ENCODE measurements around the gene MCRIP1. TPM values are rescaled to one million over a fixed set of nuclear protein-coding genes. Genes with fewer than 3 reads are reported as not detected.

The MCRIP1 gene
- total RNA-seq, 2 experiments from 2014 or later: 55.1 to 56.5 TPM

- Mint-ChIP-seq H3K27me3 (peaks cover 36% of the 10 kb centered on the region), H3K9me3 (no peaks in the 10 kb centered on the region), H3K36me3 (ENCODE audit: low read depth) (no peaks in the 10 kb centered on the region), H3K4me3 (no peak overlapping the region), H3K27ac (no peak overlapping the region), H3K4me1 (ENCODE audit: low read depth) (no peaks in the 10 kb centered on the region)
- ChIA-PET POLR2A (interaction anchor here (0.9 kb wide), 1 partner anchor 48 kb away, joined by 3 read pairs; no protein-coding TSS in a partner anchor), CTCF (no interaction called here)
- TF ChIP-seq, protein P1, sequence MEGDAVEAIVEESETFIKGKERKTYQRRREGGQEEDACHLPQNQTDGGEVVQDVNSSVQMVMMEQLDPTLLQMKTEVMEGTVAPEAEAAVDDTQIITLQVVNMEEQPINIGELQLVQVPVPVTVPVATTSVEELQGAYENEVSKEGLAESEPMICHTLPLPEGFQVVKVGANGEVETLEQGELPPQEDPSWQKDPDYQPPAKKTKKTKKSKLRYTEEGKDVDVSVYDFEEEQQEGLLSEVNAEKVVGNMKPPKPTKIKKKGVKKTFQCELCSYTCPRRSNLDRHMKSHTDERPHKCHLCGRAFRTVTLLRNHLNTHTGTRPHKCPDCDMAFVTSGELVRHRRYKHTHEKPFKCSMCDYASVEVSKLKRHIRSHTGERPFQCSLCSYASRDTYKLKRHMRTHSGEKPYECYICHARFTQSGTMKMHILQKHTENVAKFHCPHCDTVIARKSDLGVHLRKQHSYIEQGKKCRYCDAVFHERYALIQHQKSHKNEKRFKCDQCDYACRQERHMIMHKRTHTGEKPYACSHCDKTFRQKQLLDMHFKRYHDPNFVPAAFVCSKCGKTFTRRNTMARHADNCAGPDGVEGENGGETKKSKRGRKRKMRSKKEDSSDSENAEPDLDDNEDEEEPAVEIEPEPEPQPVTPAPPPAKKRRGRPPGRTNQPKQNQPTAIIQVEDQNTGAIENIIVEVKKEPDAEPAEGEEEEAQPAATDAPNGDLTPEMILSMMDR (IDR thresholded peaks at IDR 0.05): no peak
- DNase-seq: no peak
- no peak for ATAC-seq
- intact Hi-C loops (cut with micrococcal nuclease): no loop called here
Measured at GRCh38 chr17:81804559-81805399, 28.3 kb downstream of the MCRIP1 start.

GRCh38 chr17:81803728-81804558 is 29.1 kb downstream of the MCRIP1 start, which contains the start of gene GCGR:
GCGR (plus strand) TSS chr17:81804150; CDS start chr17:81809019, 4,869 bp downstream.
- H3K9me3 Mint-ChIP-seq: no peaks in the 10 kb centered on the region
- ATAC-seq (no peak), DNase-seq (no peak)
- H3K27me3 Mint-ChIP-seq: peaks cover 30% of the 10 kb centered on the region
- no peaks in the 10 kb centered on the region for H3K36me3 Mint-ChIP-seq (ENCODE audit: low read depth)
- POLR2A ChIA-PET: no interaction called here
- H3K27ac Mint-ChIP-seq: no peak within 1 kb of the TSS
- H3K4me1 Mint-ChIP-seq (ENCODE audit: low read depth): no peaks in the 10 kb centered on the region
- TF ChIP-seq, protein P1 (IDR thresholded peaks at IDR 0.05): no peak
- CTCF ChIA-PET: no interaction called here
- H3K4me3 Mint-ChIP-seq: no peak within 1 kb of the TSS
- intact Hi-C loops (cut with micrococcal nuclease): no loop called here

DNA sequence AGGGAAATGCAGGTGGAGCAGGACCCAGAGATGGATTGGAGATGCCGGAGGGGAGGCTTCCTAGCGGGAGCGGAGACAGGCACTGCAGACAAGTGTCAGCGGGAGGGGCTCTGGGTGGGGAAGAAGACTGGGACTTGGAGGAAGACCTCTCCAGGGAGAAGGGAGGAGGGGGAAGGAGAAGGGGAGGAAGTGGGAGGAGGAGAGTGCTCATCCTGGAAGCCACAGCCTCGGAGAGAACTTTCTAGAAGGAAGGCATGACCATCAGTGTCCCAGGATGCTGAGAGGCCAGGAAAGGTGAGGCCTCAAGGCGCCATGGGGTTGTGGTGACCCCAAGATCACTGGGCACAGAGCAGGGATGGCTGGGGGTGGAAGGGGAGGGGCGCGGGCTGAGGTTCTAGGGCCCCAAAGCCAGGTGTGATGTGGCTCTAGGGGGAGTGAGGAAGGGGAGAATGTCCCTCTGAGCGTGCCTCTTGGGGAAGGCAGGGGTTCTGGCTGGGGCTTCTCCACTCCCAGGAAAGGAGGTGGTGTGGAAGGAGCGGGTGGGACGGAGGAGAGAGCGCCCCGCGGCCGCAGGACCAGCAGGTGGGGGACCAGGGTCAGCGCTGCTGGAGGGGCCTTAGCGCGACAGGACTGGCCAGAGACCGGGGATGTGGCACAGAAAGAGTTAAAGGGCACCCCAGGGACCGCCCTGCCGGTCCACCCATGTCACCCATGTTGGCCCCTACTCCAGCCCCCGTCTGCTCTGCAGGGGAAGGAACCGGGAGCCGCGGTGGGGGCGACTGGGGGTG is 30.0 kb downstream of the MCRIP1 start:
- CTCF ChIA-PET: no interaction called here
- no peak for DNase-seq
- intact Hi-C loops (cut with micrococcal nuclease): no loop called here
- H3K27me3 Mint-ChIP-seq: peaks cover 29% of the 10 kb centered on the region
- H3K36me3 Mint-ChIP-seq (ENCODE audit: low read depth): no peaks in the 10 kb centered on the region
- TF ChIP-seq, protein P1 (IDR thresholded peaks at IDR 0.05): no peak
- H3K27ac Mint-ChIP-seq: no peak overlapping the region
- no peaks in the 10 kb centered on the region for H3K9me3 Mint-ChIP-seq
- no peak for ATAC-seq
- H3K4me1 Mint-ChIP-seq (ENCODE audit: low read depth): no peaks in the 10 kb centered on the region
- no peak overlapping the region for H3K4me3 Mint-ChIP-seq
- POLR2A ChIA-PET: no interaction called here

- CTCF ChIA-PET: interaction anchor here (1.6 kb wide), 1 partner anchor 64 kb away, joined by 4 read pairs; no protein-coding TSS in a partner anchor
- DNase-seq (no peak), ATAC-seq (no peak)
- Mint-ChIP-seq H3K36me3 (ENCODE audit: low read depth) (no peaks in the 10 kb centered on the region), H3K27me3 (peaks cover 29% of the 10 kb centered on the region), H3K27ac (no peak overlapping the region), H3K4me3 (no peak overlapping the region), H3K9me3 (no peaks in the 10 kb centered on the region), H3K4me1 (ENCODE audit: low read depth) (no peaks in the 10 kb centered on the region)
- POLR2A ChIA-PET: no interaction called here
- intact Hi-C loops (cut with micrococcal nuclease): no loop called here
- TF ChIP-seq, protein P1 (IDR thresholded peaks at IDR 0.05): no peak
Measured at GRCh38 chr17:81802048-81802758, 30.9 kb downstream of the MCRIP1 start.

Data from activated CD8-positive, alpha-beta T cell treated with anti-CD3 and anti-CD28 coated beads for 36 hours (primary cell).